Psoas muscle (tissue), 8 donors: ENCODE measurements around the gene RTL10. TPM values are rescaled to one million over a fixed set of nuclear protein-coding genes. Genes with fewer than 3 reads are reported as not detected.

Experiments
- ATAC-seq, 4 donors: fragments of 200-7000 bp; cut with Tn5 transposase; one replicate each; pipeline ENCODE4 v1.9.1; 2020; ENCODE audit warnings: moderate library complexity in 3 of 4, mild to moderate bottlenecking in 2 of 4
- DNase-seq, 2 donors: peaks; one replicate each; pipeline ENCODE4 v3.0.0-alpha.2; 2020
- H3K27ac ChIP-seq: fragments of 200-600 bp; one replicate; pipeline ENCODE4 v1.8.0; 2022
- H3K27me3 ChIP-seq, 3 donors: fragments of 200-600 bp in 1 of 3; one replicate each; pipeline versions ENCODE4 v1.6.1 to v1.8.0; 2013 to 2022; ENCODE audit warnings: low read length in 2 of 3, mild to moderate bottlenecking in 2 of 3, moderate library complexity in 1 of 3; ENCODE audit not compliant: insufficient read depth in 3 of 3
- H3K36me3 ChIP-seq, 2 donors: fragments of 200-600 bp in 1 of 2; one replicate each; pipeline versions ENCODE4 v1.6.1 to v1.8.0; 2013 to 2022; ENCODE audit warnings: low read depth in 1 of 2, mild to moderate bottlenecking in 1 of 2, moderate library complexity in 1 of 2; ENCODE audit not compliant: insufficient read depth in 1 of 2
- H3K4me1 ChIP-seq: fragments of 200-600 bp; one replicate; pipeline ENCODE4 v1.8.0; 2022
- H3K4me3 ChIP-seq: fragments of 200-600 bp; one replicate; pipeline ENCODE4 v1.8.0; 2022; ENCODE audit warnings: mild to moderate bottlenecking
- H3K9me3 ChIP-seq: fragments of 200-600 bp; one replicate; pipeline ENCODE4 v1.8.0; 2022
- CTCF ChIP-seq: fragments of 200-600 bp; IDR thresholded peaks from one replicate; pipeline ENCODE4 v1.8.0; 2022; ENCODE audit warnings: antibody characterized with exemption
- WGBS, 3 donors: extraction: QIAGEN DNeasy Blood & Tissue Kit; methylation state at CpG; one replicate each; pipeline versions ENCODE4 v1.1.6 to v1.1.7; 2013; 5-methylcytosine and 5-hydroxymethylcytosine counted together
- intact Hi-C, 2 donors: fragments of 100-400 bp; cut with DNase I; formaldehyde crosslinking; loops; one replicate each; pipeline versions ENCODE4 v1.11.0 to v1.14.2; 2022
- polyA plus RNA-seq, 3 donors: library from polyadenylated mRNA; stranded (reverse); fragments of 200-250 nt; gene quantifications; one replicate each; pipeline ENCODE4 v1.2.3, GENCODE V29; 2013
- total RNA-seq, 4 donors: library from RNA; stranded (reverse); fragmentation: NEBNext Ultra II Directional in 2 of 4; extraction: Animal tissue kit (Norgen Biotek cat#: 25700) in 2 of 4; gene quantifications; one replicate each; pipeline versions ENCODE4 v1.2.1 to v1.2.4, GENCODE V29; 2021 to 2023
- donor health status: healthy with polysubstance abuse.
- donor health status: DM: no; HTN: no; CAD: no; lungs with moderate emphysema.
- donor health status: Bipolar disorder and iron deficiency.
- donor health status: healthy.
- donor health status: DM: yes; HTN: yes; CAD: no.
- donor health status: DM: no; HTN: no; CAD: no.
- donor health status: DM: no; HTN: no; CAD: no.
- donor health status: DM: yes; HTN: yes; CAD: no.

RTL10 gene
- total and polyA plus RNA-seq, 7 donors: 5.3 to 9.7 (median 7.9) TPM

- H3K27me3 ChIP-seq: no peaks in the 10 kb centered on the region
- peaks cover 25% of the 10 kb centered on the region for H3K4me1 ChIP-seq
- WGBS, 3 donors: 96 to 100% (median 98%) methylated on average over 2 of the region's 2 CpGs
- TF ChIP-seq CTCF: no peak
- no peak overlapping the region for H3K27ac ChIP-seq
- no peaks in the 10 kb centered on the region for H3K9me3 ChIP-seq
- ATAC-seq (no peak), DNase-seq (no peak)
- no peak overlapping the region for H3K4me3 ChIP-seq
- intact Hi-C loops: no loop called here
- H3K36me3 ChIP-seq: peaks cover 3 to 35% of the 10 kb centered on the region in 2 donors
These were observed 7.4 kb downstream of the RTL10 start for GRCh38 chr22:19847345-19847632.

GRCh38 chr22:19846620-19847344 is 7.9 kb downstream of the RTL10 start:
- ATAC-seq: no peak
- peaks cover 25% of the 10 kb centered on the region for H3K4me1 ChIP-seq
- no peak overlapping the region for H3K4me3 ChIP-seq
- peaks cover 0 to 30% of the 10 kb centered on the region in 2 donors for H3K36me3 ChIP-seq
- no peak for DNase-seq
- no peaks in the 10 kb centered on the region for H3K27me3 ChIP-seq
- no peak for TF ChIP-seq CTCF
- no peaks in the 10 kb centered on the region for H3K9me3 ChIP-seq
- intact Hi-C loops: no loop called here
- no peak overlapping the region for H3K27ac ChIP-seq
- 88 to 95% (median 91%) methylated on average over 9 of the region's 9 CpGs for WGBS, 3 donors

- WGBS, 3 donors: 73 to 77% (median 76%) methylated on average over 8 of the region's 8 CpGs
- intact Hi-C loops: no loop called here
- no peak overlapping the region for H3K27ac ChIP-seq
- peaks cover 0 to 14% of the 10 kb centered on the region in 2 donors for H3K36me3 ChIP-seq
- H3K9me3 ChIP-seq: no peaks in the 10 kb centered on the region
- TF ChIP-seq CTCF: no peak
- no peaks in the 10 kb centered on the region for H3K27me3 ChIP-seq
- DNase-seq (no peak), ATAC-seq (no peak)
- H3K4me3 ChIP-seq: no peak overlapping the region
- peaks cover 25% of the 10 kb centered on the region for H3K4me1 ChIP-seq
These were observed 9.5 kb downstream of the RTL10 start for GRCh38 chr22:19845054-19845722.

GRCh38 chr22:19844377-19845053 is 10.2 kb downstream of the RTL10 start:
- H3K27ac ChIP-seq: peak overlapping the region; percentile 41
- H3K4me3 ChIP-seq: no peak overlapping the region
- no peaks in the 10 kb centered on the region for H3K9me3 ChIP-seq
- ATAC-seq: peak; percentile 60 to 68 (median 62)
- TF ChIP-seq CTCF: no peak
- H3K36me3 ChIP-seq: peaks cover 0 to 10% of the 10 kb centered on the region in 2 donors
- intact Hi-C loops: no loop called here
- peak; percentile 68 to 72 for DNase-seq
- 25 to 55% (median 30%) methylated on average over 18 of the region's 18 CpGs for WGBS, 3 donors
- no peaks in the 10 kb centered on the region for H3K27me3 ChIP-seq
- H3K4me1 ChIP-seq: peaks cover 22% of the 10 kb centered on the region
